ENCODE measurements around the gene NTRK2. TPM values are rescaled to one million over a fixed set of nuclear protein-coding genes. Genes with fewer than 3 reads are reported as not detected.

NTRK2 gene
- total and polyA plus RNA-seq, 12 donors, result 0.43 to 5.6 (median 2.1) TPM

- Histone ChIP-seq H3K4me3 (no peak overlapping the region), H3K27ac (no peak overlapping the region), H3K27me3 (no peaks in the 10 kb centered on the region), H3K36me3 (replicated peaks in 1 of 2) (no peaks in the 10 kb centered on the region), H3K9me3 (replicated peaks in 1 of 3) (no peaks in the 10 kb centered on the region), H3K4me1 (replicated peaks in 1 of 2) (no peaks in the 10 kb centered on the region)
- no peak for DNase-seq
- intact Hi-C loops (cut with DNase I), result no loop called here
- WGBS, 4 donors, result 82 to 86% (median 85%) methylated on average over 13 of the region's 13 CpGs
- TF ChIP-seq, protein P1, sequence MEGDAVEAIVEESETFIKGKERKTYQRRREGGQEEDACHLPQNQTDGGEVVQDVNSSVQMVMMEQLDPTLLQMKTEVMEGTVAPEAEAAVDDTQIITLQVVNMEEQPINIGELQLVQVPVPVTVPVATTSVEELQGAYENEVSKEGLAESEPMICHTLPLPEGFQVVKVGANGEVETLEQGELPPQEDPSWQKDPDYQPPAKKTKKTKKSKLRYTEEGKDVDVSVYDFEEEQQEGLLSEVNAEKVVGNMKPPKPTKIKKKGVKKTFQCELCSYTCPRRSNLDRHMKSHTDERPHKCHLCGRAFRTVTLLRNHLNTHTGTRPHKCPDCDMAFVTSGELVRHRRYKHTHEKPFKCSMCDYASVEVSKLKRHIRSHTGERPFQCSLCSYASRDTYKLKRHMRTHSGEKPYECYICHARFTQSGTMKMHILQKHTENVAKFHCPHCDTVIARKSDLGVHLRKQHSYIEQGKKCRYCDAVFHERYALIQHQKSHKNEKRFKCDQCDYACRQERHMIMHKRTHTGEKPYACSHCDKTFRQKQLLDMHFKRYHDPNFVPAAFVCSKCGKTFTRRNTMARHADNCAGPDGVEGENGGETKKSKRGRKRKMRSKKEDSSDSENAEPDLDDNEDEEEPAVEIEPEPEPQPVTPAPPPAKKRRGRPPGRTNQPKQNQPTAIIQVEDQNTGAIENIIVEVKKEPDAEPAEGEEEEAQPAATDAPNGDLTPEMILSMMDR (IDR thresholded peaks at IDR 0.05), result no peak
- TF ChIP-seq POLR2A (IDR thresholded peaks at IDR 0.05), result no peak
Observed at GRCh38 chr9:84990850-84991513, 321.5 kb downstream of the NTRK2 start.

DNA sequence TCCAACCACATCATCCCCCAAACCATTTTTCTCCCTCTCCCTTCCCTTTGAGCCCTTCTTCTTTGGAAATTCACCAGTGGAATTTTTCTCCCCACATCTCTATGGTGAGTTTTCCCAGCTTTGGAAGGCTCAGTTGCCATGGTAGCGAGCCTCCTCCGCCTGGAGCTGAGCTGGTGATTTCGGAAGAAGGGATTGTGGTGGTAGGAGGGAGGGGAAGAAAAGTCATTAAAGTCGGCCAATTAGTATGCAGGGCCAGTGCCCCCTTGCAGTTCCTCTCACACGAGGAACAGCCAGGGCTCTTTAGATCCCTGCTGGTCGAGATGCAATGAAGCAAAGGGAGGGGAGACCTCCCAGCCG lies 322.0 kb downstream of the NTRK2 start:
- 69 to 85% (median 75%) methylated on average over 5 to 7 of the region's 7 CpGs for WGBS, 4 donors
- TF ChIP-seq, protein P1 (IDR thresholded peaks at IDR 0.05), result no peak
- no peak for TF ChIP-seq POLR2A (IDR thresholded peaks at IDR 0.05)

DNA sequence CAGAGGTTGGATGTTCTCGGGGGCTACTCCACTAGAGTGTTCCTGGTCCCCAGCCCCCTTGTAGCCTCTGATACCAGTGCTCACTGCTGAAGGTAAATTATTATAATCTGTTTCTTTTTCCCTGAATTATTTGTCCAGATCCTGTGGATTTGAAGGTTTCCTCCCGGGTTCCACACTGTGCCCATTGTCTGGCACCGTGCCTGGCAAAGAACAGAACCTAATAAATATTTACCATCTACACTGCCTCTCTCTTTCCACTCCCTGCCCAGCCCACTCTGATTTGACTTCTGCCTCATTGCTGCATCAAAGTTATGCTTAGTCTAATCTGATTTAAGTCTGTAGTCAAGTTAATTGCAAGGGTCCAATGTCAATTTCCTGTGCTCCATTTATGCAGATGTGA lies 322.9 kb downstream of the NTRK2 start:
- H3K27me3 ChIP-seq, result no peaks in the 10 kb centered on the region
- no peaks in the 10 kb centered on the region for H3K4me1 ChIP-seq (replicated peaks in 1 of 2)
- TF ChIP-seq, protein P1 (IDR thresholded peaks at IDR 0.05), result no peak
- no peak for TF ChIP-seq POLR2A (IDR thresholded peaks at IDR 0.05)
- intact Hi-C loops (cut with DNase I), result no loop called here
- H3K27ac ChIP-seq, result no peak overlapping the region
- DNase-seq, result no peak
- WGBS, 4 donors, result 81 to 87% (median 85%) methylated on average over 3 of the region's 3 CpGs
- H3K4me3 ChIP-seq, result no peak overlapping the region
- no peaks in the 10 kb centered on the region for H3K9me3 ChIP-seq (replicated peaks in 1 of 3)
- H3K36me3 ChIP-seq (replicated peaks in 1 of 2), result no peaks in the 10 kb centered on the region

More for the DNA sequence above, 322.0 kb downstream of the NTRK2 start:
- DNase-seq, result no peak
- Histone ChIP-seq H3K36me3 (replicated peaks in 1 of 2) (no peaks in the 10 kb centered on the region), H3K9me3 (replicated peaks in 1 of 3) (no peaks in the 10 kb centered on the region), H3K27ac (no peak overlapping the region), H3K4me1 (replicated peaks in 1 of 2) (no peaks in the 10 kb centered on the region), H3K27me3 (no peaks in the 10 kb centered on the region), H3K4me3 (no peak overlapping the region)
- intact Hi-C loops (cut with DNase I), result no loop called here

DNA sequence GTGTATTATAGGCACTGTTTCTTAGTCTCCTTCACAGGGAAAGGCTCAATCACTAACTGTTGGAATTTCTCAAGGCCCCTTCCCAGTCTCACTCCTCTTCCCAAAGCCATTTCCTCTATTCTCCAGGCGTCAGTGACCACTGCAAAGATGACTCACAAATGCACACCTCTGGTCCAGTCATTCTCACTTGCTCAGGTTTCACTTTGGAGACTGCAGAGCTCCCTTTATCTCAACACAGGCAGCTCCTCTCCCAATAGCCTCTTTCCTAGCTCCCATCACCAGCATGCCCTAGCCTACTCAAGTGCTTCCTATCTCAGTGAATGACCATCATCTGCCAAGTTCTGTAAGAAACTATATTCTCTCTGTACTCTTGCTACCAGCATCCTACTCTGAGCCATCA lies 323.6 kb downstream of the NTRK2 start:
- Histone ChIP-seq H3K4me3 (no peak overlapping the region), H3K36me3 (replicated peaks in 1 of 2) (no peaks in the 10 kb centered on the region), H3K9me3 (replicated peaks in 1 of 3) (no peaks in the 10 kb centered on the region), H3K4me1 (replicated peaks in 1 of 2) (no peaks in the 10 kb centered on the region), H3K27ac (no peak overlapping the region), H3K27me3 (no peaks in the 10 kb centered on the region)
- TF ChIP-seq, protein P1 (IDR thresholded peaks at IDR 0.05), result no peak
- no peak for TF ChIP-seq POLR2A (IDR thresholded peaks at IDR 0.05)
- 35 to 53% (median 46%) methylated on average over 1 of the region's 1 CpG for WGBS, 4 donors
- DNase-seq, result no peak
- intact Hi-C loops (cut with DNase I), result no loop called here
